GM18511 (cell line): ENCODE data around the gene PSAT1.

Source experiments
- ATAC-seq: cut with Tn5 transposase; IDR thresholded peaks from one replicate; pipeline ENCODE4 v1.9.1; 2021; ENCODE audit warnings: mild to moderate bottlenecking, moderate library complexity; ENCODE audit not compliant: unreplicated experiment

Gene PSAT1

GRCh38 chr9:78292716-78293497 lies 4.0 kb upstream of the PSAT1 start:
- ATAC-seq = no peak

DNA sequence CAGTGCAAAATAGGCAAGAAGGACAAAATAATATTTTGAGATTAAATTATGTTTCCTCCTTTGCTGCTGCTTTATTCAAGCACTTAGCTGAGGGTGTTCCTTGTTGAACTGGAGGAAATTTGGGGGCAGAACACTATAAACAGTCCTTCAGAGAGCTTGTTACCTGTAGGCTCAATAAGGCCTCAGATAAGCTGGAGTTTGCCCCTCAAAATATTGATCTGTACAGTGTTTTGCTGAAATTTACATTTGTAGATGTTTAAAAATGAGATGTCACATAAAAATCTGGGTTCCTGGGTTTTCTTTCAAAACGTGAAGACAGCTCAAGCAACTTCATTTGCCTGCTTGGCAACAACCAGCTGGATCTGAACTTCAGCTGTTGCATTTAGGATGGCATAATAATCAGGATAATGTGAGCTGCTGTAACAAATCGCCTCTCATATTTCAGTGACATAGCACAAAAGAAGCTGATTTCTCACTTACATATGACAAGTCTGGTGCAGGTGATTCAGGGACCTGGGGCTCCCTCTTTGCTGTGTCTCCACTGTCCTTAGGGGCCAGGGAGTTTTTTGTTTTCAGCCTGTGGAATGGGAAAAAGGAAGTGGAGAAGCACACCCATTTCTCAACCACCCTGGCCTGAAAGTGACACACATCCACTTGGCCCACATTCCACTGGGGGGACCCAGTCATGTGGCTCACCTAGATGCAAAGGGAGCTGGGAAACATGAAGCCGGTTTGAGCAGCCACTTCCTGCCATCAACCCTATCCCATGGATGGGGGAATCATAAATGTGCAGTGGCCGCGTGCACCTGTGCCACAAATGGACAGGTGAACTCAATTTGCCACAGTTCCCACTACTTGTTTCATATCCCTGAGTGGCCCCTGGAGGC lies 2.4 kb upstream of the PSAT1 start:
- no peak for ATAC-seq

- no peak for ATAC-seq
Measured at GRCh38 chr9:78295177-78295575, 1.7 kb upstream of the PSAT1 start.

- no peak for ATAC-seq
Measured at GRCh38 chr9:78295731-78296130, 1.2 kb upstream of the PSAT1 start.

- ATAC-seq = no peak
Measured at GRCh38 chr9:78296201-78296892, 578 bp upstream of the PSAT1 start.

DNA sequence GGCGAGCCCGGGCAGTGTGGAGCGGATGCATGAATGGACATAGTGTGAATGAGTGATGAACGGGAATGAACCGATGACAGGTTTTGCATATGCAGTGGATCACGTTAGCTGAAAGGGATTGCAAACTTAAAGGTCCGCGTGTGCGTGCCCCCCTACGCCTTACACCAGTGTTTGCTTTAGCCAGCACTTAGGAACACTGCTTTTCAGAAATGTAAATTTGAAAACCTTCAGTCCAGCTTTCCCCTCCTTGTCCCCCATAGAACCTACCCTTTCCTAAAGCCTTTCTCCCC lies 692 bp downstream of the PSAT1 start:
- no peak for ATAC-seq

DNA sequence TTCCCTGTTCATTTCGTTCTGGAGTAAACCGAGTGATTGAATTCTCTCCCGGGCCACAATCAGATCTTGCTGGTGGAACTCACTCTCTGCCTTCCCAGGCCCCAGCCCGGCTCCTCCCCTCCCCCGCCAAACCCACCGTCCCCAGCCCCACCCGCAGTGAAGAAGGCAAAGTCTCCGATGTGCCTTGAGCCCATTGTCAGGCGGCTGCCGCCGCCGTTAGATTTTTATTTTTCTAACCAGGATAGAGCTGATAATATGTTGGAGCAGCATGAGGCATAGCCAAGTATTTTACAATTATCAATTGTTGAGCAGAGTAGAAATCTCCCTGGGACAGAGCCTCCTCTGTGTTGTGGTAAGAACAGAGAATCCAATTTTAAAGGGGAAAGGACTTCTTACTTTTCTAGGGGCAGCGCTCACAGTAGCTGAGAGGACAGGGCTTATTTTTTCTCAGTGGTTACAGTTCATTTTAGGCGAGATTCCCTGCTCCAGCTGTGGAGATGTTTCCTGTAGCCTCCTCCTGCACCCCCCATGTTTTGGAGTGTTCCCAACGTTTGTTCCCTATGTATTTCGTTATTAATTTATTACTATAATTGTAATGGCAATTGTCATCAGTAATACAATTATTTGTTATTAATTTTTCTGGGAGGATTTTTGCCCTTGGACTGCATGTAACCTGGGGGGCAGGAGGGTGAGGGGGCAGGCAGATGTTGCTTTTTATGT lies 1.3 kb downstream of the PSAT1 start:
- no peak for ATAC-seq

DNA sequence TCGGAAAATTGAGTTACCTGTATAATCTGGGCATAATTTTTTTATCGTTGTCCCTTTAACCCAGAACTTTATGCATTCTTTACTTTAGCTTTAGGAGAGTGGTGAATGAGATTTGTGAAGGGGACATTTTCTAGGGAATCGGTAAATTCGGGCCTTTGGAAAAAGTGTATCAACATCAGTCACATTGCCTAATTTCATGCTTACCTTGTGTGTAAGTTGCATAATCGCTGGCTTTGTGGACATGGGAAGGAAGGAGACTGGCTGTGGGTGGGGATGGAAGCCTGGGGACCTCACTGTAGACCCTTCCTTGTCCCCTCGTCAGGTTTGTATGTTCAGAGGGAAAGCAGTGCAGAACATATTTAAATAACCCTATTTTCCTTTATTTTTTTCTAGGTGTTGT lies 3.3 kb downstream of the PSAT1 start:
- no peak for ATAC-seq

- ATAC-seq = no peak
Measured at GRCh38 chr9:78301466-78301865, 4.5 kb downstream of the PSAT1 start.

- ATAC-seq = no peak
Measured at GRCh38 chr9:78303377-78304062, 6.6 kb downstream of the PSAT1 start.

GRCh38 chr9:78304357-78304756 lies 7.4 kb downstream of the PSAT1 start:
- ATAC-seq = no peak

GRCh38 chr9:78306222-78307076 lies 9.5 kb downstream of the PSAT1 start:
- no peak for ATAC-seq

DNA sequence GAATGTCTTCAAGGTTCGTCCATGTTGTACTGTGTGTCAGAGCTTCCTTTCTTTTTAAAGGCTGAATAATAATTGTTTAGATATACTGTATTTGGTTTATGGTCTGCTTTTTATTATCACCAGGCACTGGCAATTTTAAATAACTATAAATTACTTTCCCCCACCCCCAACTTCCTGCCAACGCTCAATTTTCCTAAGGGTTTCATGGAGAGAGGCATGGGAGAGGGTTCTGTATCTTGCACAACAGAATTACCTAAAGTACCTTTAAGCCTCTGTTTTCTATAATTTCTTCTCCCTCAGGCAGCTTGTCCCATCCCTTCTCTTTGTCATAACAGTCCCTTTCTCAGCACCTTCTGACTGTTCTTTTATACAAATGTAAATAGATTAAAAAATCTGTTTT lies 10.4 kb downstream of the PSAT1 start:
- no peak for ATAC-seq

DNA sequence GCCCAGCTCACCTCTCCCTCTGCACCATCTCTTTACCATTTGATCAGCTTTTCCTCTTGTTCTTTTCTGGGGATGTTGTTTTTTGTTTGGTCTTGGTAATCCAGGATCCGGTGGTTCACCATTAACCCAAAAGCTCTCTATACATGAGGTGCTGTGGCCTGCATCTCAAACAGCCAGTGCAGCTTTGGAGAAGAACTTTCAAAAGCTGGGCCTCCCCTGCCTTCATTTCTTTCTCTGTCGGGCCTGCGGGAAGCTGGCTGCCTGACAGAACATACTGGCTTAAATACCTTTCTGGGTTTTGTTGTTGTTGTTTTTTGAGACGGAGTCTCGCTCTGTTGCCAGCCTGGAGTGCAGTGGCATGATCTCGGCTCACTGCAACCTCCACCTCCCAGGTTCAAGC lies 12.1 kb downstream of the PSAT1 start:
- ATAC-seq = no peak

DNA sequence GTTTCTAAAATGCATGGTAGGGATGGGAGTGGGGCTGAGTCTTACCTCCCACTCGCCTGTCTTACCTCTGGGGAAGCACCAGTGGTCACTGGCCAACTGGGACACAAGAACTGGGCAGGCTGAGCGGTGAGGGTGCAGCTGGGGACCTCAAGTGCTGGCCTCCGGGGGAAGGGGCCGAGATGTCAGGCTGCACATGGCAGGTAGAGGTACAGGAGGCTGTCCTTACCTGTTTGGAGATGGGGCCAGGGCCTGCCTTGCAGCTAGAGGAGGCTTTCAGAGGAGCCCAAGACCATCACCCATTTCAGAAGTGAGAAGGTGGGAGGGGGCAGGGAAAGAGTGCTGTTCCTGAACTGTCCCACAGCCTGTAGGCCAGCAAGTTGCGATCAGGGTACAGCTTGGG lies 14.2 kb downstream of the PSAT1 start:
- ATAC-seq = no peak

DNA sequence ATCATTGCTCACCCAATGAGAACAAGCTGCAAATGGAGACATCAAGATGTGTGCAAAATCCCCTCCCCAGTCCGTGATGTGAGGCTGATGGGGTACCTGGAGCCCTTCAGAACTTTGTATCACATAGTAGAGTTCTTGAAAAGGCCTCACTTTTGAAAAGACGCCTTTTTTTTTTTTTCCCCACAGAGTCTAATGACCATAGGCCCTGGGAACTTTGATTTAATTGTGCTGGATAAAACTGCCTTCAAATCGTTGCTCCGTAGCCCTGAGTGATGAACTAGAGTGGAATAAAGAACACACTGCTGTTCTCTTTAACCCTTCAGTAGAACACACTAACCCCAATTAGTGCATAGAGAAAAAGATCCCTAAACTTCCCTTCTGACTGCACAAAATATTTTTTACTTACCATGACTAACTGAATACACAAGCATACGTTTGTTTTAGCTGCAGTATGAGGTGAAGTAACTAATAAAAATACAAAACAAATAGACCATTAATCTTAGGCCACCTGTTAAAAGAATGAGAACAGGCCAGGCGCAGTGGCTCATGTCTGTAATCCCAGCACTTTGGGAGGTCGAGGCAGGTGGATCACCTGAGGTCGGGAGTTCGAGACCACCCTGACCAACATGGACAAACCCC lies 15.1 kb downstream of the PSAT1 start:
- no peak for ATAC-seq

DNA sequence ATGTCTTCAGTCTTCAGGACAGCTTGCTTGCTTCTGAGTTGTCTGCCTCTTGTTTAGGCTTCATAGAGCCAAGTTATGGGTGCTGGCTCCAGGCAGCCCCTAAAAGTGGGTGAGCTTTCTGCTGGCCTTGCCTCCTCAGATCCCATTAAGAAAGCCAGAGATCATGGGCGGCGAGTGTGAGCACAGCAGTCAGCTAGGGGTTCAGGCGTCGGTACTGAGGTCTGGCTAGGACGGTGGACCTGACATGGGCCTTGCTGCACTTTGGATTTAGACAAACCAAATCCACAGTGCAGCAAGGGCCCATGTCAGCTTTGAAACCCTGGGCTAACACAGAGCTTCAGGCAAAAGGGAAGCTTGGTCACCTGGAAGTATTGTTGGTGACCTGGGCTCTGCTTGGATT lies 17.6 kb downstream of the PSAT1 start:
- ATAC-seq = no peak

GRCh38 chr9:78314953-78315870 lies 18.3 kb downstream of the PSAT1 start:
- ATAC-seq = no peak
